HG03439 (cell line): ENCODE data around the gene ZNF672.
"Not testable (repeated sequence)": the region's sequence is repeated elsewhere in the genome, so short reads cannot be mapped to it uniquely, and the experiment has no call there.

ENCODE experiments used
- ATAC-seq: cut with Tn5 transposase; IDR thresholded peaks from one replicate; pipeline ENCODE4 v1.9.1; 2021; ENCODE audit warnings: mild to moderate bottlenecking, moderate library complexity; ENCODE audit not compliant: unreplicated experiment

ZNF672 gene

GRCh38 chr1:248812736-248813425, 25.1 kb upstream of the ZNF672 start:
- ATAC-seq: no peak

GRCh38 chr1:248813546-248813945, 24.5 kb upstream of the ZNF672 start:
- no peak for ATAC-seq

DNA sequence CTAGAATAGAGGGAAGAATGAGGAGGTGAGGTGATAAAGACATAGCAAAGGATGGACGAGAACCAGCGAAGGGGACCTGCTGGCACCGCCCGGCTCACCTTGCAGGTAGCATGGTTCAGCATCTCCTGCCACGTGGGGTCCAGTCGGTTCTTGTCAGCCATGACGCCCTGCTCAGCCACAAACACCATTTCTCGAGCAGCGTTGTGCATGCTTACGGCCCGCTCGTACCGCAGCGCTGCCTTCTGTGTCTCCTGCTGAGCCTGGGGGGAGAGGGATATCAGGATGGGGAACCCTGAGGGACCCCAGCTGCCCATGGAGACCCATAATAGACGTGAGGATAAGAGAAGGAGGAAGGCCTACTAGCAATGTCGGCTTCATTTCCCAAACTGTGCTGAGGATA, 23.7 kb upstream of the ZNF672 start:
- no peak for ATAC-seq

DNA sequence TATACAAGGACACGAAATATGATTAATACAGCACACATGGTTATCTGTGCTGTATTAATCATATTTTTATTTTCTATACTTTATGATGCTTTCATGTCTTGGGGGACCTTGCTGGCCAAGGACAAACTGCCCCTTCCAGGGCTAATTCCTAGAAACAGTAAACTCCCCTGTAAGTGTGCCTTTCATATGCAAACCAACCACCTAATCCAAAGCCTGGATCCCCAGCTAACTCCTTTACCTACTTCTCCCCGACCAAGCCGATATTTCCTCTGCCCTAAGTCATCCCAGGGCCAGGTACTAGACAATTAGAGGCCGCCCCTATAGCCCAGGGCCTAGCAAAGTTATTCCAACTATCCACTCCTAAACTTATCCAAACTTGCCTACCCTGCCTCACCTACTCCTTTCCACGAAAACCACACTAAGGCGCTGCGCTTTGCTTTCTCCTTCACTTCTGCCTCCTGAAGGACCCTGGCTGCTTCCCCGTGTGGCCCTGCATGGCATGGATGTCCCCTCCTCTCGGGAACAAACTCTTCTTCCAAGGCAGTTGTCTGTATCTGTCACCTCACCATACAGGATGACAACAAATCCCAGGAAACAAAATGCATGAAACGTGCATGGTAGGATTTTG, 22.5 kb upstream of the ZNF672 start:
- no peak for ATAC-seq

GRCh38 chr1:248816042-248816851, 21.8 kb upstream of the ZNF672 start:
- ATAC-seq: no peak

DNA sequence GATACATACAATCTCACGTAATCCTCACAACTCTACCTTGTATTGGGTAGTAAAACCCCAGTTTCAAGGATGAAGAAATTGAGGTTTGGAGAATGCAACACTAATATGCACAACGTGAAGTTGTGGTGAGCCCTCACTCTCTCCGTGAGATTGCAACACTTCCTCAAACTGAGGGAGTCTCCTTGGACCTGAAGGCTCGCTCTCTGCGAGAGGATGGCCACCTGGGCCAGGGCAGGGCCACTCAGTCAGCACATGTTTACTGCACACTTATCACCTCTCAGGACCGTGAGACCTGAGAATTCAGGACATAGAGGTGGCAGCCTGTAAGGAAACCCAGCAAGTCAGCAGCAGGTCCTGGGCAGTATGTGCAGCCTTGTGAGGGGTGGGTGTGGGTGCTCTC, 21.0 kb upstream of the ZNF672 start:
- no peak for ATAC-seq

GRCh38 chr1:248818505-248819374, 19.3 kb upstream of the ZNF672 start:
- ATAC-seq: no peak

DNA sequence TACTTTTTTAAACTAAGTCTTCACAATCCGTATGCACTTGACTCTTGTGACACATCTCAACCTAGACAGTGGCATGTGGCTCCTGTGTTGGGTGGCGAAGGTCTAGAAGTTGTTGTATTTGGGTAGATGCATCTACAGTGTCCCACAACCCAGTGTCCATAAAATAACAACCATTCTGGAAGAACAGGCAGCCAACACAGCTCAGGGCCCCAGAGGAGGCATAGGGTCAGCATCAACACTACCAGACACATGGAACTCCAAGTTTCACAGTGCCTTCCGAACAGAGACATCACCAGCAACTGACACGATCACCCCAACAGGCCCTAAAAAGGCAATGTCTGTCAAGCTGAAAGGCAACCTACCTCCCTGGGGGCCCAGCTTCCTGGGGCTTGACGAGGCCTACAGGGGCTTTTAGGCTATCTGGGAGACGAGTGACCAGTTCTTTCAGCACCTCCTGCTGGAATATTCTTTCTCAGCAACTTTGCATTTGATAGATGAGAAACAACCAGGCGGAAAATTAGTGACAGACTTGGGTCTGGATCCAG, 17.9 kb upstream of the ZNF672 start:
- ATAC-seq: no peak

- no peak for ATAC-seq
These were observed 16.9 kb upstream of the ZNF672 start for GRCh38 chr1:248821101-248821500.

DNA sequence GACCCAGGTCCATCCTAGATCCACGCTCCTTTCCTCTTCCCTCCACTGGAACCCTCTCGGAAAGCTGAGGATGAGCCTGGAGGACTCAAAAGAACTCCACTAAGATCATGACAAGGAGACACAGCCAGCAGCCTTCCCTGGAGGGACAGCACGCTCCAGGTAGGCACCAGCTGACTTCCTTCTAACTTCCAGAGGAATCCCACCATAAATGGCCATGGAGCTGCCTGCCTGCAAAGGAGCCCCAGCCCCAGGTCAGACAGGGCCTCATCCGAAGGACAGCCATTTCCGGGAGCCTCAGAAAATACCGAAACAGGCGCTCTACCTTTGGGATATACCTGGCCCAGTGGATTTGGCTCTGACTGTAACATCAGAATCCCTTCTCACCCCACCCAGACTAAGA, 16.4 kb upstream of the ZNF672 start:
- no peak for ATAC-seq

GRCh38 chr1:248822148-248823032, 15.6 kb upstream of the ZNF672 start:
- no peak for ATAC-seq

GRCh38 chr1:248823517-248824001, 14.5 kb upstream of the ZNF672 start:
- ATAC-seq: no peak

DNA sequence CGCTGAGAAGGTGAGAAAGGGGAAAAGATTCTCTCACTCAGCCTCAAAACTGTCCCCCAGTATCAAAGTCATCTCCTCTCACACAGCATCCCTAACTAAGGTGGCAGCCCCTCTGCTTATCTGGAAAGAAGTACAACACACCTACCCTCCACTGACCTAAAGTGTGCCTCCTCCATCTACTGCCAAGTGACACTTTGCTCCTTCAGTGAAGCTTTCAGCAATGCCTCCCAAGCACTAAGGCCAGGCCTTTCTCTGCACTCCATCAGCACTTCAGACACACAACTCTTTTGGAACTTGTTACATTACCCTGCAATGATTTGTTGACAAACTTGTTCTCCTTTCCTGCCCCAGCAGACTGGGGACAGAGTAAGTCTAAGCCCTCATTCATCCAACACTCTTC, 13.7 kb upstream of the ZNF672 start:
- no peak for ATAC-seq

- ATAC-seq: no peak
These were observed 13.3 kb upstream of the ZNF672 start for GRCh38 chr1:248824701-248825100.

DNA sequence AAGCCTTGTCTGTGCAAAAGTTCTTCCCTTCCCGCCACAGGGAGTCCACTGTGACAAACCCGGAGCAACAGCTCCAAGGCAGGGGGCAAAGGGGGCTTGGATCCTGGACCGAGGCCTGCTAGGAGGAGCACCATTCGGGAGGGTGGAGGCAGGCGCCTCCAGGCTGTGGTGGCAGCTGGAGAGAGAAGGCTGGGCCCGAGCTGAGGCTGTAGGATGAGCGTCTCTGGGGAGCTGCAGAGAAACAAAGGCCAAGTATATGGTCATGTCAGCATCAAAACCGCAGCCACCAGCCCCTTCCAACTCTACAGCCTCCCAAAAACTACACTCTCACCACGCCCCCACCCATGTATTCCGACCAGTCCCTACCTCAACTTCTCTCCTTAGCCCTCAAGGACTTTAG, 12.9 kb upstream of the ZNF672 start:
- ATAC-seq: no peak

DNA sequence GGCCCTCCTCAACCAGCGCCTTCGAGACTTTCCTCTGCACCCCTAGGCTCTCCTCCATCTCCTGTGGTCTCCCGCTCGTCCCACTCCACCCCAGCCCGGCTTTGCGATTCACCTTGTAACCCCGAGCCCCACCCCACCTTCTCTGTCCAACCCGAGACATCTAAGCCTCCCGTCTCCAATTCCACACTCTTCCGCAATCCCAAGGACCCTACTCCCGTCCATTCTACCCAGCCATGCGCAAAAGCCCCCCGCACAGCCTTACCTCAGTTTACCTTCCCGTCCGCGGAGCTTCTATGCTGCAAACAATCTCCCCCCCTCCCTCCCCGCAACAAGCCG, 12.5 kb upstream of the ZNF672 start:
- ATAC-seq: no peak

GRCh38 chr1:248825909-248826760, 11.9 kb upstream of the ZNF672 start, which contains the start of gene SH3BP5L:
Gene SH3BP5L (minus strand): TSS chr1:248825915. CDS start chr1:248824935, 980 bp downstream.
- ATAC-seq: peak; percentile 91

DNA sequence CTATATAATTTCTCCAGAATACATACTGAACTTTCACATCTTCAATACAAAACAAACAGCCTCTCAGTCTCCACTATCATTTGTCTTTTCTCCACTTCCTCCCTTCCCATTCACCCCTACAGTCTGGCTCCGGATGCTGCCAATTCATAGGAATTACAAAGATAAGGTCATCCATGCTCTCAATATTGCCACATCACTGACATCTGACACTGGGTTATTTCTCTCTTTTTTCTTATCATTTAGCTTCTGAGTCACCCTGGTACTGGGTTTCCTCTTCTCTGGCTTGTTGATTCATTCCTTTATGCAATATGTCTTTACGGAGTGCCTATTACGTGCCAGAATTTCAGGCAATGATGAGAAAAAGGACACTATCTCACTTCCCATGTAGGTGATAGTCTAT, 9.2 kb upstream of the ZNF672 start:
- no peak for ATAC-seq

DNA sequence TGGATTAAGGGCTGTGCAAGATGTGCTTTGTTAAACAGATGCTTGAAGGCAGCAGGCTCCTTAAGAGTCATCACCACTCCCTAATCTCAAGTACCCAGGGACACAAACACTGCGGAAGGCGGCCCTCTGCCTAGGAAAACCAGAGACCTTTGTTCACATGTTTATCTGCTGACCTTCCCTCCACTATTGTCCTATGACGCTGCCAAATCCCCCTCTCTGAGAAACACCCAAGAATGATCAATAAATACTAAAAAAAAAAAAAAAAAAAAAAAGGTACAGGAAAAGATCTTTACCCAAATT, 7.4 kb upstream of the ZNF672 start:
- ATAC-seq: not testable (repeated sequence)
